IMR-90 (cell line): ENCODE results near the gene NAA50. TPM values are rescaled to one million over a fixed set of nuclear protein-coding genes. Genes with fewer than 3 reads are reported as not detected.

Source experiments
- ATAC-seq: fragments of 200-7000 bp; cut with Tn5 transposase; 2 replicates; pipeline ENCODE4 v1.9.1; 2020; ENCODE audit warnings: low read depth, mild to moderate bottlenecking, moderate library complexity
- BruUV-seq: library from RNA; stranded (reverse); fragments of 400-500 nt; replicated peaks from 2 replicates; lab custom pipeline; 2021; lab: Mats Ljungman, UMichigan
- CTCF ChIA-PET: fragments of 300-600 bp; formaldehyde crosslinking; extraction: SDS; loops from one replicate; lab custom pipeline; 2021; ENCODE audit warnings: antibody characterized with exemption; lab: Yijun Ruan, JAX
- POLR2A ChIA-PET: fragments of 300-600 bp; sonication (Branson Sonifier 250); formaldehyde crosslinking; loops from one replicate; lab custom pipeline; 2022; ENCODE audit warnings: antibody characterized with exemption; ENCODE audit not compliant: unreplicated experiment; lab: Charles Lee
- DNase-seq: peaks from one replicate; pipeline ENCODE4 v3.0.0; 2013
- H2AFZ ChIP-seq: replicated peaks from 2 replicates; pipeline ENCODE3; 2013; ENCODE audit warnings: low read length, mild to moderate bottlenecking; ENCODE audit not compliant: poor library complexity
- H2AK5ac ChIP-seq: 2 replicates; pipeline ENCODE4 v1.6.1; 2013; ENCODE audit warnings: low read depth, low read length, inconsistent platforms
- H2AK9ac ChIP-seq: replicated peaks from 2 replicates; pipeline ENCODE3; 2013; ENCODE audit warnings: mild to moderate bottlenecking, low read depth, low read length, moderate library complexity; ENCODE audit not compliant: poor library complexity
- H2BK120ac ChIP-seq: 2 replicates; pipeline ENCODE4 v1.6.1; 2013; ENCODE audit warnings: low read depth, low read length, inconsistent platforms
- H2BK15ac ChIP-seq: 3 replicates; pipeline ENCODE4 v1.6.1; 2013; ENCODE audit warnings: low read depth, low read length, inconsistent platforms
- H2BK20ac ChIP-seq: 2 replicates; pipeline ENCODE4 v1.6.1; 2013; ENCODE audit warnings: low read depth, mild to moderate bottlenecking, inconsistent platforms, low read length, moderate library complexity
- H2BK5ac ChIP-seq: 2 replicates; pipeline ENCODE4 v1.6.1; 2013; ENCODE audit warnings: mild to moderate bottlenecking, low read depth, low read length, inconsistent platforms; ENCODE audit not compliant: poor library complexity, severe bottlenecking
- H3K14ac ChIP-seq: replicated peaks from 2 replicates; pipeline ENCODE4 v1.6.1; 2013; ENCODE audit warnings: low read depth, low read length, inconsistent platforms
- H3K18ac ChIP-seq: 2 replicates; pipeline ENCODE4 v1.6.1; 2013; ENCODE audit warnings: low read depth, low read length, control low read depth
- H3K23ac ChIP-seq: 2 replicates; pipeline ENCODE4 v1.6.1; 2013; ENCODE audit warnings: low read depth, low read length, inconsistent platforms
- H3K27ac ChIP-seq: 2 replicates; pipeline ENCODE4 v1.5.1; 2013; ENCODE audit warnings: mild to moderate bottlenecking, control low read depth, low read length; ENCODE audit not compliant: insufficient read depth
- H3K27me3 ChIP-seq: 2 replicates; pipeline ENCODE4 v1.6.1; 2013; ENCODE audit warnings: low read length; ENCODE audit not compliant: control insufficient read depth, insufficient read depth
- H3K36me3 ChIP-seq: 2 replicates; pipeline ENCODE4 v1.6.1; 2013; ENCODE audit warnings: low read length, mixed read lengths; ENCODE audit not compliant: control insufficient read depth, insufficient read depth
- H3K4ac ChIP-seq: 2 replicates; pipeline ENCODE4 v1.6.1; 2013; ENCODE audit warnings: low read depth, low read length, inconsistent platforms
- H3K4me1 ChIP-seq: 2 replicates; pipeline ENCODE4 v1.6.1; 2013; ENCODE audit warnings: low read length, mixed read lengths; ENCODE audit not compliant: control insufficient read depth, insufficient read depth
- H3K4me2 ChIP-seq: 2 replicates; pipeline ENCODE4 v1.6.1; 2013; ENCODE audit warnings: low read depth, mild to moderate bottlenecking, control low read depth, low read length, moderate library complexity
- H3K4me3 ChIP-seq: 2 replicates; pipeline ENCODE4 v1.5.1; 2013; ENCODE audit warnings: low read depth, mild to moderate bottlenecking, control low read depth, low read length, moderate library complexity; ENCODE audit not compliant: insufficient read depth
- H3K56ac ChIP-seq: 2 replicates; pipeline ENCODE4 v1.6.1; 2013; ENCODE audit warnings: low read length, inconsistent platforms; ENCODE audit not compliant: insufficient read depth; ENCODE audit errors: extremely low read depth
- H3K79me1 ChIP-seq, 2 experiments: 2 replicates each; pipeline ENCODE4 v1.6.1; 2013; ENCODE audit warnings: low read length in 2 of 2, inconsistent platforms in 1 of 2, low read depth in 1 of 2
- H3K9ac ChIP-seq: 2 replicates; pipeline ENCODE4 v1.6.1; 2013; ENCODE audit warnings: low read depth, low read length, control low read depth
- H3K9me1 ChIP-seq: 2 replicates; pipeline ENCODE4 v1.6.1; 2013; ENCODE audit warnings: low read length, inconsistent platforms; ENCODE audit not compliant: insufficient read depth
- H3K9me3 ChIP-seq: 2 replicates; pipeline ENCODE4 v1.6.1; 2013; ENCODE audit warnings: low read length; ENCODE audit not compliant: control insufficient read depth, insufficient read depth
- H4K20me1 ChIP-seq: 2 replicates; pipeline ENCODE4 v1.6.1; 2013; ENCODE audit warnings: low read length, inconsistent platforms; ENCODE audit not compliant: insufficient read depth
- H4K5ac ChIP-seq: 2 replicates; pipeline ENCODE4 v1.6.1; 2013; ENCODE audit warnings: mild to moderate bottlenecking, low read depth, low read length, control low read depth
- H4K8ac ChIP-seq, 2 experiments: 2 replicates each; pipeline ENCODE4 v1.6.1; 2013; ENCODE audit warnings: low read depth in 2 of 2, low read length in 2 of 2, control low read depth in 1 of 2, inconsistent platforms in 1 of 2
- H4K91ac ChIP-seq: 2 replicates; pipeline ENCODE4 v1.6.1; 2013; ENCODE audit warnings: low read depth, low read length, inconsistent platforms; ENCODE audit not compliant: insufficient read depth
- CTCF ChIP-seq: conservative IDR thresholded peaks from 2 replicates; pipeline ENCODE4 v1.5.1; 2012; ENCODE audit warnings: mild to moderate bottlenecking, low read depth, low read length, improper control_type of control experiment
- ELK1 ChIP-seq: fragments of 150-350 bp; IDR thresholded peaks from 2 replicates; pipeline ENCODE4 v1.6.1; 2016; ENCODE audit warnings: low read depth, mild to moderate bottlenecking, low read length, moderate library complexity, borderline replicate concordance
- FOS ChIP-seq: fragments of 150-350 bp; IDR thresholded peaks from 2 replicates; pipeline ENCODE4 v1.6.1; 2016; ENCODE audit warnings: low read depth, low read length
- dilution Hi-C: fragments of 300-500 bp; cut with HindIII; formaldehyde crosslinking; loops from one replicate; pipeline ENCODE4 v1.14.3; 2018; ENCODE audit warnings: low sequenced_read_pairs; ENCODE audit not compliant: unreplicated experiment
- in situ Hi-C: fragments of 300-500 bp; cut with MboI; formaldehyde crosslinking; loops from 3 replicates; pipeline ENCODE4 v1.14.3; 2019; ENCODE audit warnings: low sequenced_read_pairs, inconsistent platforms, mixed read lengths
- intact Hi-C: fragments of 100-400 bp; cut with micrococcal nuclease; formaldehyde crosslinking; loops from 2 replicates; pipeline ENCODE4 v1.10.0; 2022
- polyA plus RNA-seq, 3 experiments: library from polyadenylated mRNA; depleted of rRNA; stranded (reverse); fragments of >200 nt; gene quantifications; 2 replicates each; pipeline ENCODE4 v1.2.3, GENCODE V29; 2012; ENCODE audit warnings: low replicate concordance in 1 of 3
- total RNA-seq: library from RNA; depleted of rRNA; stranded (reverse); fragments of >200 nt; gene quantifications from 2 replicates; pipeline ENCODE4 v1.2.3, GENCODE V29; 2012

Gene NAA50
- total and polyA plus RNA-seq, 2 of the 4 experiments (the other 2 are of a cell fraction): 42.4 to 125 TPM

GRCh38 chr3:113769551-113769950 lies 23.5 kb upstream of the NAA50 start:
- H2BK15ac ChIP-seq: no peak overlapping the region
- H3K18ac ChIP-seq: no peak overlapping the region
- H4K8ac ChIP-seq: peak overlapping the region in 1 of 2 experiments; percentile 47; a peak in 1 of 4 replicates
- H3K9ac ChIP-seq: peak overlapping the region; percentile 22; the same call in 1 of the 2 replicates
- CTCF ChIA-PET: no interaction called here
- peak overlapping the region; percentile 5; the same call in 1 of the 2 replicates for H3K4me2 ChIP-seq
- peak overlapping the region; percentile 80 for H2BK5ac ChIP-seq
- peaks cover 22 to 38% of the 10 kb centered on the region in 2 experiments for H3K79me1 ChIP-seq
- H3K9me3 ChIP-seq: no peaks in the 10 kb centered on the region
- no peaks in the 10 kb centered on the region for H4K20me1 ChIP-seq
- BruUV-seq: no TSS peak
- no peak overlapping the region for H3K56ac ChIP-seq
- no peak overlapping the region for H4K5ac ChIP-seq
- H3K27me3 ChIP-seq: no peaks in the 10 kb centered on the region
- DNase-seq: peak; percentile 70
- in situ Hi-C loops: no loop called here
- TF ChIP-seq FOS (peak; percentile 76; the same call in 1 of the 2 replicates), ELK1 (no peak), CTCF (peak; percentile 16; the same call in 1 of the 2 replicates)
- H3K4me3 ChIP-seq: no peak overlapping the region
- H3K14ac ChIP-seq: no peak overlapping the region
- no peak overlapping the region for H2AFZ ChIP-seq
- H2BK120ac ChIP-seq: no peak overlapping the region
- H2AK9ac ChIP-seq: no peak overlapping the region
- ATAC-seq: peak; percentile 79
- dilution Hi-C loops: no loop called here
- POLR2A ChIA-PET: no interaction called here
- H3K27ac ChIP-seq: peak overlapping the region; percentile 6; the same call in 1 of the 2 replicates
- intact Hi-C loops: no loop called here
- no peak overlapping the region for H4K91ac ChIP-seq
- no peak overlapping the region; the same call in 1 of the 2 replicates for H3K4ac ChIP-seq
- no peak overlapping the region for H2AK5ac ChIP-seq
- no peak overlapping the region for H2BK20ac ChIP-seq
- peaks cover 5% of the 10 kb centered on the region for H3K9me1 ChIP-seq
- H3K23ac ChIP-seq: no peak overlapping the region
- H3K36me3 ChIP-seq: no peaks in the 10 kb centered on the region; the same call in 1 of the 2 replicates
- peaks cover 15% of the 10 kb centered on the region for H3K4me1 ChIP-seq
